ENCODE data around the gene SLC4A1AP. TPM values are rescaled to one million over a fixed set of nuclear protein-coding genes. Genes with fewer than 3 reads are reported as not detected.

SLC4A1AP gene
- total RNA-seq, 3 donors from 2014 or later = 32.7 to 37.5 (median 32.7) TPM

DNA sequence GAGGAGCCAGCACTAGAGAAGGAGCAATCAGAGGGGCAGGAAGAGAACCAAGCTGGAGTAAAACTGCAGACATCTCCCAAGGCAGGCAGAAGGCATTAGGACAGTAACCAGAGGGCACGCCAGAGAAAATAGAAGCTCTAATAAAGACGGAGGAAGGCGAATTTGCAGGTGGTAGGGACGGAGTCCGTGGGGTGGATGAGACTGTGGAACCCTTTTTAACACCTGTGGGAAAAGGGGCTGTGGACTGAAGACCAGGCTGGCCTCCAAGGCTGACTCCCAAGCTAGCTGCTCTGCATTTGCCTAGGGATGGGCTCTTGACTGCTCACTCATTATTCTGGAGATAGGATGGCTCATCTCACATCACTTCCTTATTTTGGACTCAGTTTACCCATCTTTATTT is 49.5 kb downstream of the SLC4A1AP start:
- Mint-ChIP-seq H3K36me3 (ENCODE audit: insufficient read depth) (no peaks in the 10 kb centered on the region), H3K4me1 (ENCODE audit: low read depth) (peaks cover 15% of the 10 kb centered on the region), H3K9me3 (no peaks in the 10 kb centered on the region), H3K4me3 (no peak overlapping the region), H3K27me3 (ENCODE audit: low read depth) (peaks cover 4% of the 10 kb centered on the region)
- ATAC-seq (no peak), DNase-seq (no peak)

DNA sequence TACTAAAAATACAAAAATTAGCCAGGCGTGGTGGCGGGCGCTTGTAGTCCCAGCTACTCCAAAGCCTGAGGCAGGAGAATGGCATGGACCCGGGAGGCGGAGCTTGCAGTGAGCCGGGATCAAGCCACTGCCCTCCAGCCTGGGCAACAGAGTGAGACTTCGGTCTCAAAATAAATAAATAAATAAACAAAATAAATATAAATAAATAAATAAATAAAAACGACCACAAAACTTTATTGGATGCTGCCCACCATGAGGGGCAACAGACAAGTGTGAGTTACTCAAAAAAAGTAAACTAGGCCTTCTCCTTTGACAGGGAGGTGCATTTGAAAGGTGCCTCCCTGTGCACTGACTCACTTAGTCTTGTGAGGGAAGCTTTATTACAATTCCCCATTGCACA is 50.4 kb downstream of the SLC4A1AP start:
- Mint-ChIP-seq H3K9me3 (no peaks in the 10 kb centered on the region), H3K36me3 (ENCODE audit: insufficient read depth) (no peaks in the 10 kb centered on the region), H3K4me1 (ENCODE audit: low read depth) (peaks cover 15% of the 10 kb centered on the region), H3K27me3 (ENCODE audit: low read depth) (peaks cover 4% of the 10 kb centered on the region), H3K4me3 (peak overlapping the region; percentile 74)
- DNase-seq (no peak), ATAC-seq (no peak)

DNA sequence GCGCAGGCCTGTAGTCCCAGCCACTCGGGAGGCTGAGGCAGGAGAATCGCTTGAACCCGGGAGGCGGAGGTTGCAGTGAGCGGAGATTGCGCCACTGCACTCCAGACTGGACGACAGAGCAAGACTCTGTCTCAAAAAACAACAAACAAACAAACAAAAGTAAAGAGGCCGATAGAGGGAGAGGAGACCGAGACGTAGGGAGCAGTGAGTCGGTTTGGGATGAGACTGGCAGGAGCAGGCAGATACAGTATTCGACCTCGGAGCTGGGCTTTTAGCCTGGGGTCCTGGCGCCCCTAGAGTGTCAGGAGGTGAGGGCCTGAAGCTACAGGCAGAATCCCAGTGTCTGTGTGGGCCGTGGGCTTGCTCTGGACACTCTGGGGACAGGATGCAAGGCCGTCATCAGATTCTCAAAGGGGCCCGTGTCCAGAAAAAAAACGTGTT is 51.2 kb downstream of the SLC4A1AP start:
- DNase-seq (no peak), ATAC-seq (no peak)
- H3K4me1 Mint-ChIP-seq (ENCODE audit: low read depth) = peaks cover 18% of the 10 kb centered on the region
- H3K9me3 Mint-ChIP-seq = no peaks in the 10 kb centered on the region
- H3K36me3 Mint-ChIP-seq (ENCODE audit: insufficient read depth) = no peaks in the 10 kb centered on the region
- H3K27me3 Mint-ChIP-seq (ENCODE audit: low read depth) = peaks cover 4% of the 10 kb centered on the region
- H3K4me3 Mint-ChIP-seq = peak overlapping the region; percentile 74

DNA sequence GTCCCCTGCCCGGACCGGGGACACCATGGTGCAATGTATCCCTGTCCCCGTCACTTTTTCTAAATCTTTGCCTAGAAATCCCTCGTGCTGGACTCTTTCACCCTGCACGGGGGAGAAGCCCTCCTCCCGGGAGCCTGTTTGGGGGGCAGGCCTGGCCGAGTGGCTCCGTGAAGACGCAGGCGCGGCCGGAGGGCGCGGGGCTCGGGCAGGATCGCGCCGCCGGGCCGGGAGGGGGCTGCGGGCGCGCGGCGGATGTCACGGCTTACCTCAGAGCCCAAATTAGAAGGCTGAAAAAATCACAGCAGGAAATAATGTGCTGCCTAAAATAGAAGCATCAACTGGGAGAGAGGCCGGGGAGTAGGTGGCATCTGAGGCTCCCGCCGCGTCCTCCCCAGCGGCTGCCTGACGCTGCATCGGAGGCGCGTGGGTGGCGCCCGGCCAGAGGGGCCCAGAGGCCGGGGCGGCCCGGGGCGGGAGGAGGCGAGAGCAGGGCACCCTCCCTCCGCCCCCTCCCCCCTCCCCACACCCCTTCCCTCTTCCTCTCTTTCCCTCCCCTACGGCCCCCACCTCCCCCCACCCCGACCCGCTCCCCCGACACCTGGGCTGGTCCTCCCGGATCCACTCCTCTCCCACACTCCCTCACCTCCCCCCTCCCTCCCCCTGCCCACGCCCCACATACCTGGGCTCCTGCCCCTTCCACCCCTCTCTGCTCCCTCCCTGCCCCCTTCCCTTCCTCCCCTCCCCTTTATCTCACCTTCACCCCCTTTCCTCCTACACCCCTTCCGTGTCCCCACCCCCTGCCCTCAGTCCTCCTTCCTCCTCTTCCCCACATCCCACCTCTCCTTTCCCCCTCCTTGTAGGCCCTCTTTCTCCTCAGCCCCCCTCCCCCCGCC is 51.9 kb downstream of the SLC4A1AP start:
- no peaks in the 10 kb centered on the region for H3K36me3 Mint-ChIP-seq (ENCODE audit: insufficient read depth)
- DNase-seq = peak; percentile 28
- peaks cover 7% of the 10 kb centered on the region for H3K27me3 Mint-ChIP-seq (ENCODE audit: low read depth)
- peaks cover 25% of the 10 kb centered on the region for H3K4me1 Mint-ChIP-seq (ENCODE audit: low read depth)
- ATAC-seq = peak; percentile 18 to 41
- no peaks in the 10 kb centered on the region for H3K9me3 Mint-ChIP-seq
- H3K4me3 Mint-ChIP-seq = peak overlapping the region; percentile 35

DNA sequence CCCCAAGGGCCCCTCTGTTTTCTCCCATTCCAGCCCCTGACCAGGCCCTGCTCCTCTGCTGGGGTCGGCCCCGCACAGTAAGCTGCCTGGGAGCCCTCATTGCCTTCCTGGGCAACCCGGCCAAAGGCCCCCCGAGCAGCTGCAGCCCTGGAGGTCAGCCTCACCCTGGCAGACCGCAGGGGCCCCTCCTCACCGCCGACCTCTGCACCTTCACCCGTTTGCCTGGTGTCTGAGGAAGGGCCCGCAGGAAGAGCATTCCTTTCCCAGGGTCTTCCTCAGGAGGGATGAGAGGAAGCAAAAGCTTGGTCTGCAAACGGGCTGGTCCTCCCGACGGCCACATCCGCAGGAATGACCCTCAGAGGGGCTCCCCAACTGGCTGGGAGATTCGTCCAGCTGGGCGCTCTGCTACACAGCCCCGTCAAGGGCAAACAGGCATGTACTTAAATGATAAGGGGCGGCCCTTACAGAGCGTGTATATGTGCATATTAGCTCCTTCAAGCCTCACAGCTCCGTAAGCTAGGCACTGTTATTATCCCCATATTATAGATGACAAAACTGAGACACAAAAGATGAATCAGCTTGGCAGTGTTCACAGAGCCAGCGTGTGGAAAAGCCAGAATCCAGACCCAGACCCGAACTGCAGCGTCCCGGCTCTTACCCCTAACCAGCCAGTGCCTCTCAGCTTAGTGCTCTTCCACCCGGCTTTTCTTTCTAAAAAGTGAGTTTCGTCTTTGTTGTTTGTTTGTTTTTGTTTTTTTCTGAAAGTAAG is 52.8 kb downstream of the SLC4A1AP start:
- H3K36me3 Mint-ChIP-seq (ENCODE audit: insufficient read depth) = no peaks in the 10 kb centered on the region
- no peaks in the 10 kb centered on the region for H3K9me3 Mint-ChIP-seq
- no peak for ATAC-seq
- H3K27me3 Mint-ChIP-seq (ENCODE audit: low read depth) = peaks cover 7% of the 10 kb centered on the region
- H3K4me3 Mint-ChIP-seq = peak overlapping the region; percentile 46
- DNase-seq = no peak
- peaks cover 33% of the 10 kb centered on the region for H3K4me1 Mint-ChIP-seq (ENCODE audit: low read depth)

DNA sequence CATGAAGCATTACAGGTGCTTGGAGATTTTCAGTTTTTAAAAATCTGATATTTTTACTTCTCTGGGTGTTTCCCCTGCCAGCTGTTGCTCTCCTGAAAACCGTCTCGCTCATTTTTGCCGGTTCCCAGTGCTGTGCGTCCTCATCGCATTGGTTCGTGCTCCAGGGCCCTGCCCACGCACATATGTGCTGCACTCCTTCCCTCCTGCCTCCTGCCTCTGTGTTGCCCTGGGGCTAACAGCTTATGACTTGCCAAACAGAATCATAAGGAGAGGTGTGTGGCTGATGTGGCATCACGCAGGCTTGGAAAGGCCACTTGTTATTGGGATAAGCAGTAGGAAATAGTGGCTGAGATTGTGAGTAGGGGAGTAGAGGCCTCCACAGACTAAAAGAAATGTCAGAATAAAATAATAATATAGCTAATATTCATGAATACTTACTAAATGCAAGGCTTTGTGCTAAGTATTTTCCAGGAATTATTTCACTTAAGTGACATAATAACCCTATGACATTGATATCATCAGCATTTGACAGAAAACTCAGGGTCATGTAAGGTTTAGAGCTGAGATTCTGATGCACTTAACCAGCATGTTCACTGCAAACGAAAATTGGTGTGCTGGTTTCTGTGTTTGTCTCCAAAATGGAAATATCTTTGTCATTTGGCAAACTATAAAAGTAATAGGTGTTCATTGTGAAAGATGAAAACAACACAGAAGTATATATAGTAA is 53.5 kb downstream of the SLC4A1AP start:
- H3K4me3 Mint-ChIP-seq = no peak overlapping the region
- no peak for ATAC-seq
- H3K9me3 Mint-ChIP-seq = no peaks in the 10 kb centered on the region
- no peaks in the 10 kb centered on the region for H3K36me3 Mint-ChIP-seq (ENCODE audit: insufficient read depth)
- peaks cover 33% of the 10 kb centered on the region for H3K4me1 Mint-ChIP-seq (ENCODE audit: low read depth)
- no peak for DNase-seq
- peaks cover 7% of the 10 kb centered on the region for H3K27me3 Mint-ChIP-seq (ENCODE audit: low read depth)

DNA sequence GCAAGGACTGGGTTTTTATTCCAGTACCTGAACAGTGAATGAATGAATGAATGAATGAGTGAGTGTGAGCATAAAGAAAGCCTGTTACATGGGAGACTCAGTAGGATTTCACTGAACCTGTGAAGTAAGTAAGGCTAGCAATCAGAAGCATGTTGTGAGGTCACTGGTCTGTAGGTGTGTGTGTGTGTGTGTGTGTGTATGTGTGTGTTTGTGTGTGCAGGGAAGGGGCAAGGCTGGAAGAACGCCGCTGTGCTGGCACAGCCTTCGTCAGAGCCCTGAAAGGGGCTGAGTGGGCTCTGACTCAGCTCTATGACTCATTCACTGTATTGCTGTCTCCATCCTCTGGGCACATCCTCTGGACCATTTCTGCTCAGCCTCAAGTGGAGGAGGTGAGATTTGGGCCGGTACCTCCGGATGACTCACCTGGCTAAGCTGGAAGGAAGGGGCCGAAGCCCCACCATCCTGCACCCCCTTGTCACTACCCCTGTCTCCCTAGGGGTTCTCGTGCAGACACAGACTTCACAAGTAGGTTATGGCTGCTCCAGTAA is 56.4 kb downstream of the SLC4A1AP start:
- DNase-seq (peak; percentile 52), ATAC-seq (peak; percentile 93 to 96)
- no peaks in the 10 kb centered on the region for H3K9me3 Mint-ChIP-seq
- peaks cover 28% of the 10 kb centered on the region for H3K4me1 Mint-ChIP-seq (ENCODE audit: low read depth)
- peaks cover 7% of the 10 kb centered on the region for H3K27me3 Mint-ChIP-seq (ENCODE audit: low read depth)
- H3K4me3 Mint-ChIP-seq = no peak overlapping the region
- no peaks in the 10 kb centered on the region for H3K36me3 Mint-ChIP-seq (ENCODE audit: insufficient read depth)

DNA sequence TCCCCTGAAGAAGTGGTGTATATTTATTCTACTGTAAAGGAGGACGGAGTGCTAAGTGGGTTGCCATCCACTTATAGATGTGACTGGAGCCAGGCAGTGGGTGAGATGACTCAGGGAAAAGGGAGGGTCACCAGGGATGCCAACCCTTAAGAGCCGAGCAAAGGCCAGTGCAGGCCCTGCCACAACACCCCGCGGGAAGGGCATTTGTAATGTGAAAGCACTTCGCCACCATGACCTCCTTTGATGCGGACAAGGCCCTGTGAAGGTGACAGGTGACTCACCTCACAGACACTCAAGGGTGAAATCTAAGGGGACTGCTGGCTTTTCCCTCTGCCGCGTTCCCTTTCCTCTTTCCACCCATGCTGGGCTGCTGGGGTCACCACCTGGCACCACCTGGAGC is 57.6 kb downstream of the SLC4A1AP start:
- peaks cover 7% of the 10 kb centered on the region for H3K27me3 Mint-ChIP-seq (ENCODE audit: low read depth)
- H3K9me3 Mint-ChIP-seq = no peaks in the 10 kb centered on the region
- DNase-seq = no peak
- ATAC-seq = no peak
- no peaks in the 10 kb centered on the region for H3K36me3 Mint-ChIP-seq (ENCODE audit: insufficient read depth)
- no peak overlapping the region for H3K4me3 Mint-ChIP-seq
- peaks cover 28% of the 10 kb centered on the region for H3K4me1 Mint-ChIP-seq (ENCODE audit: low read depth)

DNA sequence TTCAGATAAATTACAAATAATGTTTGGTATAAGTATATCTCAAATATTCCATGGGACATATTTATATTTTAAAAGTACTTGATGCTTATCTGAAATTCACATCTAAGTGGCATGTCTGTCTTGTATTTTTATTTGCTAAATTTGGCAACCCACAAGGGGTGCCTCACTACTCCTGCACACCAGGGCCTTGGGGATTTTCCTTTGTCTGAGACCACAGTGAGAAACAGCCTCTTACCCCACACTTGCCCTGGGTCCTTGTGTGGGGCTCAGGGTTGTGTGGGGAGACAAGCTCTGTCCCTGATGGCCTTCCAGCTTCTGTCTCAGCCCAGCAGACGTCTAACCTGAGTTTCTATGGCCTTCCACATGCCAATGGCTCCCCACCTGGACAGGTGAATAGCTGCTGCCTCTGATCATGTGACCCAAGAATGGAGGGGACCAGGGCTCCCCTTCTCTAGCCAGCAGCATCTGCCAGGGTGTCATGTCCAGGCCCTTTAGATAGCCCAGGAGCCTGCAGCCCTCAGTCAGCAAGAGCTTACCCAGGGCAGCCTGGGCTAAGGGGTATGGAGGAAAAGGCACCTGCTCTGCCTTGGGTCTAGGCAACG is 58.3 kb downstream of the SLC4A1AP start:
- ATAC-seq (no peak), DNase-seq (no peak)
- H3K36me3 Mint-ChIP-seq (ENCODE audit: insufficient read depth) = no peaks in the 10 kb centered on the region
- H3K27me3 Mint-ChIP-seq (ENCODE audit: low read depth) = peaks cover 6% of the 10 kb centered on the region
- H3K4me3 Mint-ChIP-seq = no peak overlapping the region
- H3K4me1 Mint-ChIP-seq (ENCODE audit: low read depth) = peaks cover 21% of the 10 kb centered on the region
- no peaks in the 10 kb centered on the region for H3K9me3 Mint-ChIP-seq

DNA sequence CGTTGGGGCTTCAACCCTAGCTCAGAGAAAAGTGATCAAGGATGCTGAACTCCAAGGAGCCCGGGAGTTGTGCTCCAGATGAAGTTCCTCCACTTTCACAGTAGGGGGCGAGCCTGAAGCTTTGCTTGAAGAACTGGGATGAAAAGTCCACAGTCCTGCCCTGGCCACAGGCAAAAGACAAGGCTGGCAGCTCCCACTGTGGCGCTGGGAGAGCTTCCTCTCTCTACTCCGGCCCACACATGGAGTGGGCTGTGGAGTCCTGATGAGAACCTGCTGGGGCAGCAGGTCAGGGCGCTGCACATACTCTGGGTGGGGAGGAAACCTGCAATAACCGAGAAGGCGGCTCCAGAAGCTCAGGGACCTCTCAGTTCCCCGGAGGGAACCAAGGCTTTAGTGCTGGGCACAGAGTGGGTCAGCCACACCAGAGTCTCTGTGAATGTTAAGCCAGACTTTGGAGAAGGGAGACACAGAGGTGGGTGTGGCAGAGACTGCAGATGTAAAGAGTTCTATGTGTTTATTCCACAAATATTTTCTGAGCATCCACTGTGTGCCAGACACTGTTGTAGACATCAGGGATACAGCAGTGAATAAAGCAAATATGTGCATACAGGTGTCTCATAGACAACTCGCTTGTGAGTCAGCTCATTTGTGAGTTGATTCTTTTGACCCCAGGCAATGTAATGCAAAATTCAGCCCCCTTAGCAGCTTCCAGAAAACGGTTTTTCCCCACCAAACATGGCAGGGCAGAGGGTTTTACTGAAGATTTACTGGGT is 59.9 kb downstream of the SLC4A1AP start:
- ATAC-seq (peak in 1 of 2 donors; percentile 28), DNase-seq (peak; percentile 26)
- Mint-ChIP-seq H3K27me3 (ENCODE audit: low read depth) (peaks cover 3% of the 10 kb centered on the region), H3K4me1 (ENCODE audit: low read depth) (peaks cover 22% of the 10 kb centered on the region), H3K4me3 (no peak overlapping the region), H3K36me3 (ENCODE audit: insufficient read depth) (no peaks in the 10 kb centered on the region), H3K9me3 (no peaks in the 10 kb centered on the region)

DNA sequence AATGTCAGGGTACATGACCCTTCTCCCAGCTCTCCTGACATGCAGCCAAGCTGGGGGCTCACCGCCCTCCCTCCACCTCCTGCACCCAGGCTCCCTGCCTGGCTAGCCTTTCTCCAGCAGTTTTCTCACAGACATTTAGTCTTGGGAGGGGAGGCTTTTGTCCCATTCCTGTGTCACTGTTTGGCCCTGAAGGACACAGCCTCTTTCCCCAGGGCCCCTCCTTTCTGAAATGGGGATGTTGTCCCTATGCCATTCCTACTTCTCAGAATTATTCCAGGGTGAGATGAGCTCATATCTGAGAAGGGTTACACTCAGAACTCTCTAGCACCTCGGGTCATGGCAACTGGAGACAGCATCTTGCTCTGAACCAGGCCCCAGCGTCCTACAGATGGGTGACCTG is 60.5 kb downstream of the SLC4A1AP start:
- H3K4me3 Mint-ChIP-seq = no peak overlapping the region
- no peak for DNase-seq
- no peaks in the 10 kb centered on the region for H3K36me3 Mint-ChIP-seq (ENCODE audit: insufficient read depth)
- no peak for ATAC-seq
- H3K27me3 Mint-ChIP-seq (ENCODE audit: low read depth) = peaks cover 3% of the 10 kb centered on the region
- H3K9me3 Mint-ChIP-seq = no peaks in the 10 kb centered on the region
- H3K4me1 Mint-ChIP-seq (ENCODE audit: low read depth) = peaks cover 22% of the 10 kb centered on the region

DNA sequence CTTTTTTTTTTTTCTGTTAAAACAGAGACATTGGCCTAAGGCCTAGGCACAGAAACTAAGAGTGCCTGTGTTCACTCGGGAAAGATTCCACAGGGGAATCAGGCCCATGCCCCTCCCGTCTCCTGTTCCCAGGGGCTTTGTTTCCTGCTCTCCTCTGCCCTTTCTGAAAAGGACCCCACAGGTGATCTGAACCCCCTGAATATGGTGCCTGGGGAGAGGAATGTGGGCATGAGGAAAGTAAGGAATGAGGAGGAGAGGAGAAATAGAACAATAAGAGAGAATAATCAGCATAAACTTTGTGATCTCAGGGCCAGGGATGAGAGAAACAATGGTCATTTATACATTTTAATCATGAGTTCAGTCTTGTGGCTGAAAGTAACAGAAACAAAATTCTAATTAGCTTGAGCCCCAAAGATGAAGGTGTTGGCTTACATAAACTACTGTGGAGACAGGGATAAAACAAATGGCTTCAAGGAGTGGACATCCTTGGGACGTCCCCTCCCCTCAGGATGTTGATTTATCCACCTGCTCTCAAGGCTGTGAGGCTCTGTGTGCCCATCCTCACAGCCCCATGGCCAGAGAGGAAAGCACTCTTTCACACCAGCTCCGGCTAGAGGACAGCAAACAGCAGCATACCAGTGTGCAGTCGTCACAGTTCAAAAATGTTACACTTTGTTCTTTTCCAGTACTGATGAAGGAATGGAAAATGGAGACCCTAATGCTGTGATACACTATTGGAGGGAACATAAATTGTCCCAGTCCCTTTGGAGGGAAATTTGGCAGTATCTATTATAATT is 61.4 kb downstream of the SLC4A1AP start:
- no peak for ATAC-seq
- peaks cover 16% of the 10 kb centered on the region for H3K4me1 Mint-ChIP-seq (ENCODE audit: low read depth)
- no peak for DNase-seq
- no peaks in the 10 kb centered on the region for H3K36me3 Mint-ChIP-seq (ENCODE audit: insufficient read depth)
- H3K4me3 Mint-ChIP-seq = no peak overlapping the region
- no peaks in the 10 kb centered on the region for H3K9me3 Mint-ChIP-seq
- peaks cover 2% of the 10 kb centered on the region for H3K27me3 Mint-ChIP-seq (ENCODE audit: low read depth)

All from activated T-cell treated with anti-CD3 and anti-CD28 coated beads, Interleukin-2, amount 50 U/mL, for 4 hours (primary cell).